ENCODE data around the gene SINHCAF. TPM values are rescaled to one million over a fixed set of nuclear protein-coding genes. Genes with fewer than 3 reads are reported as not detected.
A peak's percentile ranks its signal among the peaks of the same experiment; 100 is the strongest.

The SINHCAF gene
- total and polyA plus RNA-seq, 2 experiments from 2014 or later, result 581 to 686 TPM

DNA sequence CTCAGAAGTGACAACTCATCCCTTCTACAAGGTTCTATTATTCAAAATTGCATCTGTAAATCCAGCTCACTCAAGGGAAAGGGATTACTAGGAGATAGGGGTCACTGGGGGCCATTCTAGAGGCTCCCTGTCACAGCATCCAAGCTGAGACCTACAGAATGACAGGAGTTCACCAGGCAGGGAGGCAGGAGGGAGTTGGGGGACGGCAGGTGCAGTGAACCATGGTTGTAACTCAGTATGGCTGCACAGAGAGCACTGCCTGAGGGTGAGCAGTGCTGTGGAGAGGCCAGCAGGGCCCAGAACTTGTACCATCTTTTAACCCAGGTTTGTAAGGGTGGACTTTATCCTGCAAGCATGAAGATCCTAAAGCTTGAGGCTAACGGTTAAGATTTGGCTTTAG lies 37.9 kb upstream of the SINHCAF start (continued):
- TF ChIP-seq CREB1 (CRISPR knock-in tag; IDR thresholded peaks at IDR 0.05; ENCODE audit: low read depth) (no peak), POLR2AphosphoS5 (IDR thresholded peaks at IDR 0.05; ENCODE audit: low read depth) (no peak)

- H4K20me1 ChIP-seq (replicated peaks; ENCODE audit: insufficient read depth), result no peaks in the 10 kb centered on the region
- no peaks in the 10 kb centered on the region for H3K27me3 ChIP-seq (ENCODE audit: insufficient read depth)
- peaks cover 25% of the 10 kb centered on the region for H3K4me1 ChIP-seq (ENCODE audit: insufficient read depth)
- H3K36me3 ChIP-seq (ENCODE audit: insufficient read depth), result no peaks in the 10 kb centered on the region
- no peak overlapping the region for H3K4me3 ChIP-seq
- DNase-seq (ENCODE audit: low spot score) (no peak), ATAC-seq (no peak)
- peaks cover 11% of the 10 kb centered on the region; the same call in 1 of the 2 replicates for H3F3A ChIP-seq (replicated peaks; ENCODE audit: low read depth)
- Mint-ChIP-seq H3K4me3 (no peak overlapping the region), H3K9me3 (peaks cover 3% of the 10 kb centered on the region; the same call in 2 of the 3 replicates), H3K27ac (peak overlapping the region; percentile 91), H3K4me1 (peaks cover 36% of the 10 kb centered on the region), H3K27me3 (ENCODE audit: insufficient read depth, low read depth, poor library complexity) (peaks cover 5% of the 10 kb centered on the region), H3K36me3 (ENCODE audit: low read depth) (peaks cover 2% of the 10 kb centered on the region; the same call in 1 of the 3 replicates)
- TF ChIP-seq ZNF114 (CRISPR knock-in tag; IDR thresholded peaks at IDR 0.05) (no peak), CTCF (conservative IDR thresholded peaks at IDR 0.05; ENCODE audit: low read depth in 2 of 2) (no peak), NANOG (IDR thresholded peaks at IDR 0.05; ENCODE audit: borderline replicate concordance) (no peak), POLR2AphosphoS5 (IDR thresholded peaks at IDR 0.05; ENCODE audit: low read depth) (no peak), STAT1 (IDR thresholded peaks at IDR 0.05; ENCODE audit: unreplicated experiment) (no peak), EZH2 (IDR thresholded peaks at IDR 0.05; ENCODE audit: low read depth, unreplicated experiment) (no peak), CREB1 (CRISPR knock-in tag; IDR thresholded peaks at IDR 0.05; ENCODE audit: low read depth) (no peak), EZH2phosphoT487 (IDR thresholded peaks at IDR 0.05; ENCODE audit: unreplicated experiment) (no peak), JUNB (IDR thresholded peaks at IDR 0.05; ENCODE audit: unreplicated experiment) (no peak)
- TF ChIP-seq, protein P1, sequence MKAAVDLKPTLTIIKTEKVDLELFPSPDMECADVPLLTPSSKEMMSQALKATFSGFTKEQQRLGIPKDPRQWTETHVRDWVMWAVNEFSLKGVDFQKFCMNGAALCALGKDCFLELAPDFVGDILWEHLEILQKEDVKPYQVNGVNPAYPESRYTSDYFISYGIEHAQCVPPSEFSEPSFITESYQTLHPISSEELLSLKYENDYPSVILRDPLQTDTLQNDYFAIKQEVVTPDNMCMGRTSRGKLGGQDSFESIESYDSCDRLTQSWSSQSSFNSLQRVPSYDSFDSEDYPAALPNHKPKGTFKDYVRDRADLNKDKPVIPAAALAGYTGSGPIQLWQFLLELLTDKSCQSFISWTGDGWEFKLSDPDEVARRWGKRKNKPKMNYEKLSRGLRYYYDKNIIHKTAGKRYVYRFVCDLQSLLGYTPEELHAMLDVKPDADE (IDR thresholded peaks at IDR 0.05), result no peak
- no peak overlapping the region for H2AFZ ChIP-seq
- H3K4me2 ChIP-seq, result peak overlapping the region; percentile 58; the same call in 1 of the 2 replicates
- peak overlapping the region; percentile 71 for H3K27ac ChIP-seq (ENCODE audit: low read depth)
- no peaks in the 10 kb centered on the region for H3K9me2 ChIP-seq (ENCODE audit: insufficient read depth)
- peaks cover 13% of the 10 kb centered on the region; the same call in 1 of the 2 replicates for H3K79me2 ChIP-seq (replicated peaks; ENCODE audit: insufficient read depth)
Measured at GRCh38 chr12:31363416-31363809, 37.5 kb upstream of the SINHCAF start.

GRCh38 chr12:31362759-31363415 lies 36.9 kb upstream of the SINHCAF start:
- Histone ChIP-seq H3F3A (replicated peaks; ENCODE audit: low read depth) (peaks cover 11% of the 10 kb centered on the region; the same call in 1 of the 2 replicates), H3K27me3 (ENCODE audit: insufficient read depth) (no peaks in the 10 kb centered on the region), H3K4me3 (peak overlapping the region; percentile 24; the same call in 1 of the 2 replicates), H3K36me3 (ENCODE audit: insufficient read depth) (no peaks in the 10 kb centered on the region), H3K27ac (ENCODE audit: low read depth) (peak overlapping the region; percentile 71), H2AFZ (peak overlapping the region; percentile 70; the same call in 1 of the 2 replicates), H3K9me2 (ENCODE audit: insufficient read depth) (no peaks in the 10 kb centered on the region), H3K4me2 (peak overlapping the region; percentile 58), H3K4me1 (ENCODE audit: insufficient read depth) (peaks cover 21% of the 10 kb centered on the region), H3K79me2 (replicated peaks; ENCODE audit: insufficient read depth) (peaks cover 8% of the 10 kb centered on the region; the same call in 1 of the 2 replicates), H4K20me1 (replicated peaks; ENCODE audit: insufficient read depth) (no peaks in the 10 kb centered on the region)
- Mint-ChIP-seq H3K9me3 (peaks cover 3% of the 10 kb centered on the region; the same call in 2 of the 3 replicates), H3K4me3 (peak overlapping the region; percentile 57), H3K27me3 (ENCODE audit: insufficient read depth, low read depth, poor library complexity) (peaks cover 5% of the 10 kb centered on the region), H3K36me3 (ENCODE audit: low read depth) (peaks cover 2% of the 10 kb centered on the region; the same call in 1 of the 3 replicates), H3K4me1 (peaks cover 33% of the 10 kb centered on the region), H3K27ac (peak overlapping the region; percentile 91)
- ATAC-seq, result peak; percentile 87
- DNase-seq (ENCODE audit: low spot score), result peak; percentile 66
- TF ChIP-seq CTCF (conservative IDR thresholded peaks at IDR 0.05; ENCODE audit: low read depth in 2 of 2), result peak in 1 of 2 experiments; percentile 33; a peak in 2 of 4 replicates
- TF ChIP-seq POLR2AphosphoS5 (IDR thresholded peaks at IDR 0.05; ENCODE audit: low read depth), result no peak
